ENCODE measurements around the gene NBAS. TPM values are rescaled to one million over a fixed set of nuclear protein-coding genes. Genes with fewer than 3 reads are reported as not detected.

Gene NBAS
- total and polyA plus RNA-seq, 12 donors = 26.4 to 79.1 (median 56.3) TPM

DNA sequence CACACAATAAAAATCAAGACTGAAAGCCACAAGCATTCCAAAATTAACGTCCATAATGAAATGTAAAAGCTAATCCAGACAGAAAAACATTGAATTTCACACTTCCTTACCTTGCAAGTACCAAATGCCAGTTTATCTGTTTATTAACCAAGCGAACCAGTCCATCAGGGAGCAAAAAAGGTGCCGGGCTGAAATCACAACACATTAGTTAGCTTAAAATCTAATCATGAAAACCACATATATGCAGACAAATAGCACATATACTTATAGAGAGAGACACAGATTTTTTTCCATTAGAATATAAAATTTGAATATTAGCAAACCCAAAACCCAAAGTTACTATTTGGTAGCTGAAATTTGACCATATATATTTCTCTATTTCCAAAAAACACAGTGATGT is 7.2 kb downstream of the NBAS start:
- no peak for ATAC-seq
- Histone ChIP-seq H3K36me3 (peaks cover 0 to 75% (median 15%) of the 10 kb centered on the region in 9 donors), H3K9me3 (no peaks in the 10 kb centered on the region), H3K27me3 (no peaks in the 10 kb centered on the region), H3K4me1 (peaks cover 0 to 16% (median 11%) of the 10 kb centered on the region in 9 donors), H3K4me3 (no peak overlapping the region), H3K27ac (no peak overlapping the region)
- no peak for DNase-seq
- whole genome bisulfite sequencing, 2 donors = 95% methylated on average over 3 of the region's 3 CpGs
- intact Hi-C loops (cut with DNase I) = loop anchor here in 1 of 10 donors (10.0 kb wide), 1 partner anchor 1789 kb away; no protein-coding TSS in a partner anchor
- TF ChIP-seq, protein P1, sequence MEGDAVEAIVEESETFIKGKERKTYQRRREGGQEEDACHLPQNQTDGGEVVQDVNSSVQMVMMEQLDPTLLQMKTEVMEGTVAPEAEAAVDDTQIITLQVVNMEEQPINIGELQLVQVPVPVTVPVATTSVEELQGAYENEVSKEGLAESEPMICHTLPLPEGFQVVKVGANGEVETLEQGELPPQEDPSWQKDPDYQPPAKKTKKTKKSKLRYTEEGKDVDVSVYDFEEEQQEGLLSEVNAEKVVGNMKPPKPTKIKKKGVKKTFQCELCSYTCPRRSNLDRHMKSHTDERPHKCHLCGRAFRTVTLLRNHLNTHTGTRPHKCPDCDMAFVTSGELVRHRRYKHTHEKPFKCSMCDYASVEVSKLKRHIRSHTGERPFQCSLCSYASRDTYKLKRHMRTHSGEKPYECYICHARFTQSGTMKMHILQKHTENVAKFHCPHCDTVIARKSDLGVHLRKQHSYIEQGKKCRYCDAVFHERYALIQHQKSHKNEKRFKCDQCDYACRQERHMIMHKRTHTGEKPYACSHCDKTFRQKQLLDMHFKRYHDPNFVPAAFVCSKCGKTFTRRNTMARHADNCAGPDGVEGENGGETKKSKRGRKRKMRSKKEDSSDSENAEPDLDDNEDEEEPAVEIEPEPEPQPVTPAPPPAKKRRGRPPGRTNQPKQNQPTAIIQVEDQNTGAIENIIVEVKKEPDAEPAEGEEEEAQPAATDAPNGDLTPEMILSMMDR (IDR thresholded peaks at IDR 0.05) = no peak

DNA sequence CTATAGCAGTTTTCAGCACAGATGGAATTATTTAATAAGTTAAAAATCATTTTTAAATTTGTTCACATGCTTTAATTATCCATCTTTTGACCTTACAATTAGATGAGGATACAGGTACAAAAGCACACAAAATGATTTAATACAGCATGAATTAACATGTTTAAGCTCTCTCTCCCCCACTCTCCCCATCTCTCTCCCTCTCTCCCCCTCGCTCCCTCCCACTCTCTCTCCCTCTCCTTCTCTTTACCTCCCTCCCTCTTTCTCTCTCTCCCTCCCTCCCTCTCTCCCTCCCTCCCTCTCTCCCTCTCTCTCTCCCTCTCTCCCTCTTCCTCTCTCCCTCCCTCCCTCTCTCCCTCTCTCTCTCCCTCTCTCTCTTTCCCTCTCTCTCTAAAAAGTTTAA is 7.6 kb downstream of the NBAS start:
- DNase-seq = no peak
- Histone ChIP-seq H3K27ac (no peak overlapping the region), H3K36me3 (peaks cover 0 to 79% (median 17%) of the 10 kb centered on the region in 9 donors), H3K9me3 (no peaks in the 10 kb centered on the region), H3K27me3 (no peaks in the 10 kb centered on the region), H3K4me3 (no peak overlapping the region), H3K4me1 (peaks cover 0 to 12% (median 8%) of the 10 kb centered on the region in 9 donors)
- TF ChIP-seq, protein P1 (IDR thresholded peaks at IDR 0.05) = no peak
- ATAC-seq = no peak
- intact Hi-C loops (cut with DNase I) = loop anchor here in 1 of 10 donors (10.0 kb wide), 1 partner anchor 1789 kb away; no protein-coding TSS in a partner anchor
- WGBS, 2 donors = 89 to 95% methylated on average over 1 of the region's 1 CpG

DNA sequence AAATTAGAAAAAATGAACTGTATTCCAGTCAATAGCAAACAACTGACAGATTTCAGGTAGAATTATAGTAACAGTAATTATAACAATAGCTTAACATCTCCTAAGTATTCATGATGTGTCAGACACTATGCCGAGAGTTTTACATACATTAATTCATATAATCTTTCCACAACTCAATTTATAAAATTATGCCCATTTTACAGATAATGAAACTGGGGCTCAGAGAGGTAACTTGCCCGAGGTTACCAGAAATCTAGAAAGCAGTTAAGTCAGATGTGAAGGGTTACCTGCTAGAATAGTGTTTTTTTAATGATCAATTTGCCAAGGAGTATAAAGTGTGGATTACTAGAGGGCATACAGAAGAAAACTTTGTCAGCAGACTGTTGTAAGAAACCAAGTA is 12.2 kb downstream of the NBAS start:
- no peak for DNase-seq
- Histone ChIP-seq H3K9me3 (no peaks in the 10 kb centered on the region), H3K27me3 (no peaks in the 10 kb centered on the region), H3K27ac (no peak overlapping the region), H3K36me3 (peaks cover 0 to 72% (median 16%) of the 10 kb centered on the region in 9 donors), H3K4me1 (no peaks in the 10 kb centered on the region), H3K4me3 (no peak overlapping the region)
- intact Hi-C loops (cut with DNase I) = no loop called here
- 95 to 97% methylated on average over 2 of the region's 2 CpGs for whole genome bisulfite sequencing, 2 donors
- TF ChIP-seq, protein P1 (IDR thresholded peaks at IDR 0.05) = no peak
- no peak for ATAC-seq

DNA sequence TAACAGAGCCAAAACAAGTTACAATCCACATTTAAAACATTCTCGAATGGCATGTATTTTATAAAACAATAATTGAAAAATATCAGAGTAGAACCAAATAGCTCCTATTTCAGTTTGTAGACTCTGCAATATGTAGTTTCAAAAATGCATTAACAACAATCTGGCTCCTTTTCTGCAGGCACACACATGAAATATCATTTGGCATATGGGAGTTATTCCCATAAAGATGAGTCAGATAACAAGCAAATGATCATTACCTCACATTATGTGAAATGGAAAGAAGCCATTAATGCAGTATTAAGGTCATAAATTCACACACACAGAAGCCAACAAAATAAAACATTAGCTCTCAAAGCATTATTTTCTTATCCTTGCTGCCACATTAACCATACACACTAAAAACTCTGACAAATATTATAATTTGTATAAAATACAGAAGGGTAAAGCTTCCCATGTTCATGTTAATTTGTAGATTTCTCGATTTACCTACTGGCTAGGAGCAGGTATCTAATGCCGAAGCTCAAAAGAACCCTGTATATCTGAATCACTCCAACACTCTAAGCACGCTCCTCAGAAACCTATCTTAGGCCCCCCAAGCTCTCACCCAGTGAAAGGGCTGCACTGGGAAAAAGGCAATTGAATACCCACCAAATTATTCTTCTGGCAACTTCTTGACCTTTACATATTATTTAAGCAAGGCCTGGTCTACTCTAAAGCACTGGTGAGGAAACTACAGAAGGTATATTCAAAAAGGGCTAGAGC is 13.8 kb downstream of the NBAS start:
- no peak overlapping the region for H3K4me3 ChIP-seq
- H3K27ac ChIP-seq = no peak overlapping the region
- no peaks in the 10 kb centered on the region for H3K9me3 ChIP-seq
- H3K27me3 ChIP-seq = no peaks in the 10 kb centered on the region
- no peak for ATAC-seq
- DNase-seq = no peak
- H3K36me3 ChIP-seq = peaks cover 0 to 57% (median 9%) of the 10 kb centered on the region in 9 donors
- WGBS, 2 donors = 96 to 100% methylated on average over 4 of the region's 4 CpGs
- peaks cover 0 to 9% (median 0%) of the 10 kb centered on the region in 9 donors for H3K4me1 ChIP-seq
- intact Hi-C loops (cut with DNase I) = no loop called here
- TF ChIP-seq, protein P1 (IDR thresholded peaks at IDR 0.05) = no peak

All from heart right ventricle (tissue), 16 donors.